Upper lobe of left lung (tissue), 6 donors: ENCODE measurements around the gene MAD1L1. TPM values are rescaled to one million over a fixed set of nuclear protein-coding genes. Genes with fewer than 3 reads are reported as not detected.

ENCODE experiments used
- ATAC-seq, 2 donors: fragments of 200-7000 bp; cut with Tn5 transposase; one replicate each; pipeline ENCODE4 v1.9.1; 2022; ENCODE audit warnings: mild to moderate bottlenecking in 2 of 2, moderate library complexity in 2 of 2; ENCODE audit not compliant: low FRiP score in 2 of 2
- DNase-seq, 2 donors: peaks; one replicate each; pipeline ENCODE4 v3.0.0-alpha.2; 2019 to 2020
- H3K27ac ChIP-seq, 4 donors: fragments of 200-600 bp; sonication (generic); one replicate each; pipeline ENCODE4 v1.5.1; 2016 to 2019
- H3K27me3 ChIP-seq, 4 donors: fragments of 200-600 bp; sonication (generic); one replicate each; pipeline ENCODE4 v1.5.1; 2017 to 2019
- H3K36me3 ChIP-seq, 4 donors: fragments of 200-600 bp; sonication (generic); one replicate each; pipeline ENCODE4 v1.5.1; 2016 to 2019
- H3K4me1 ChIP-seq, 4 donors: fragments of 200-600 bp; sonication (generic); one replicate each; pipeline ENCODE4 v1.5.1; 2018 to 2019
- H3K4me3 ChIP-seq, 4 donors: fragments of 200-600 bp; sonication (generic); one replicate each; pipeline ENCODE4 v1.5.1; 2017 to 2019; ENCODE audit warnings: mild to moderate bottlenecking in 2 of 4, moderate library complexity in 1 of 4
- H3K9me3 ChIP-seq, 4 donors: fragments of 200-600 bp; sonication (generic); one replicate each; pipeline ENCODE4 v1.5.1; 2018 to 2019
- CTCF ChIP-seq, 6 experiments: fragments of 450-650 bp in 4 of 6; fragments of 200-600 bp in 2 of 6; sonication (generic) in 2 of 6; IDR thresholded peaks; one replicate each; pipeline ENCODE4 v1.5.1; 2016 to 2019; ENCODE audit warnings: antibody characterized with exemption in 6 of 6
- EP300 ChIP-seq, 4 donors: sonication (generic); formaldehyde crosslinking; IDR thresholded peaks; one replicate each; pipeline ENCODE4 v1.5.1; 2017; ENCODE audit warnings: antibody characterized with exemption in 4 of 4, control low read depth in 2 of 4
- POLR2A ChIP-seq, 4 donors: fragments of 450-650 bp; IDR thresholded peaks; one replicate each; pipeline ENCODE4 v1.5.1; 2016 to 2017; ENCODE audit warnings: antibody characterized with exemption in 4 of 4, mild to moderate bottlenecking in 2 of 4
- POLR2AphosphoS5 ChIP-seq, 2 donors: sonication (generic); formaldehyde crosslinking; IDR thresholded peaks; one replicate each; pipeline ENCODE4 v1.5.1; 2017; ENCODE audit warnings: antibody characterized with exemption in 2 of 2
- WGBS, 2 donors: methylation state at CpG; one replicate each; pipeline ENCODE4 v1.1.5; 2017 to 2018; 5-methylcytosine and 5-hydroxymethylcytosine counted together
- total RNA-seq, 6 donors: library from RNA; depleted of rRNA in 4 of 6; stranded (reverse); fragments of >200 nt in 4 of 6; gene quantifications; one replicate each; pipeline versions ENCODE4 v1.1.0 to v1.2.1, GENCODE V29; 2016 to 2021
- donor health status: DM: no; HTN: no; CAD: no; lungs with moderate emphysema.
- donor health status: DM: no; HTN: yes; CAD: no; lungs with severe emphysema.

The MAD1L1 gene
- total RNA-seq, 6 donors from 2014 or later: 40.6 to 364 (median 65.6) TPM

- no peaks in the 10 kb centered on the region for H3K27me3 ChIP-seq
- no peak overlapping the region for H3K4me3 ChIP-seq
- ATAC-seq: no peak
- no peaks in the 10 kb centered on the region for H3K9me3 ChIP-seq
- peaks cover 0 to 17% (median 4%) of the 10 kb centered on the region in 4 donors for H3K36me3 ChIP-seq
- no peak for TF ChIP-seq CTCF (IDR thresholded peaks at IDR 0.05)
- TF ChIP-seq POLR2AphosphoS5 (IDR thresholded peaks at IDR 0.05): no peak
- TF ChIP-seq POLR2A (IDR thresholded peaks at IDR 0.05): no peak
- no peak overlapping the region for H3K27ac ChIP-seq
- peak in 1 of 2 donors; percentile 78 for DNase-seq
- 94 to 96% methylated on average over 7 to 11 of the region's 17 CpGs for WGBS, 2 donors
- peaks cover 0 to 14% (median 0%) of the 10 kb centered on the region in 4 donors for H3K4me1 ChIP-seq
Observed at GRCh38 chr7:1815051-1815481, 417.7 kb downstream of the MAD1L1 start.

GRCh38 chr7:1814089-1814811 lies 418.5 kb downstream of the MAD1L1 start:
- Histone ChIP-seq H3K27ac (no peak overlapping the region), H3K9me3 (no peaks in the 10 kb centered on the region), H3K36me3 (peaks cover 0 to 17% (median 4%) of the 10 kb centered on the region in 4 donors), H3K4me3 (no peak overlapping the region), H3K27me3 (no peaks in the 10 kb centered on the region), H3K4me1 (peaks cover 0 to 14% (median 0%) of the 10 kb centered on the region in 4 donors)
- WGBS, 2 donors: 89 to 93% methylated on average over 16 to 22 of the region's 22 CpGs
- DNase-seq (no peak), ATAC-seq (no peak)
- TF ChIP-seq CTCF (IDR thresholded peaks at IDR 0.05) (no peak), POLR2A (IDR thresholded peaks at IDR 0.05) (no peak)

GRCh38 chr7:1813394-1814088 lies 419.2 kb downstream of the MAD1L1 start:
- TF ChIP-seq EP300 (IDR thresholded peaks at IDR 0.05) (no peak), POLR2A (IDR thresholded peaks at IDR 0.05) (no peak), CTCF (IDR thresholded peaks at IDR 0.05) (no peak), POLR2AphosphoS5 (IDR thresholded peaks at IDR 0.05) (no peak)
- Histone ChIP-seq H3K9me3 (no peaks in the 10 kb centered on the region), H3K4me3 (no peak overlapping the region), H3K27ac (no peak overlapping the region), H3K36me3 (peaks cover 0 to 17% (median 4%) of the 10 kb centered on the region in 4 donors), H3K27me3 (no peaks in the 10 kb centered on the region), H3K4me1 (peaks cover 0 to 14% (median 0%) of the 10 kb centered on the region in 4 donors)
- no peak for DNase-seq
- no peak for ATAC-seq
- WGBS, 2 donors: 95 to 100% methylated on average over 2 to 13 of the region's 18 CpGs

- Histone ChIP-seq H3K4me3 (no peak overlapping the region), H3K9me3 (no peaks in the 10 kb centered on the region), H3K27me3 (no peaks in the 10 kb centered on the region), H3K4me1 (peaks cover 0 to 6% (median 0%) of the 10 kb centered on the region in 4 donors), H3K27ac (no peak overlapping the region), H3K36me3 (peaks cover 0 to 17% (median 4%) of the 10 kb centered on the region in 4 donors)
- TF ChIP-seq CTCF (IDR thresholded peaks at IDR 0.05): no peak
- TF ChIP-seq POLR2A (IDR thresholded peaks at IDR 0.05): no peak
- TF ChIP-seq POLR2AphosphoS5 (IDR thresholded peaks at IDR 0.05): no peak
- no peak for TF ChIP-seq EP300 (IDR thresholded peaks at IDR 0.05)
- 59 to 64% methylated on average over 16 to 32 of the region's 33 CpGs for WGBS, 2 donors
- ATAC-seq: no peak
- no peak for DNase-seq
Observed at GRCh38 chr7:1812509-1813393, 420.0 kb downstream of the MAD1L1 start.
